ENCODE measurements around the gene FHIT.
A peak's percentile ranks its signal among the peaks of the same experiment; 100 is the strongest.
"Not testable (repeated sequence)": the region's sequence is repeated elsewhere in the genome, so short reads cannot be mapped to it uniquely, and the experiment has no call there.

FHIT gene

GRCh38 chr3:59809016-59809415, 1442.2 kb downstream of the FHIT start:
- peak overlapping the region in 1 of 3 experiments; percentile 21 for H3K4me3 Mint-ChIP-seq
- no peaks in the 10 kb centered on the region for H3K36me3 Mint-ChIP-seq (ENCODE audit: low read depth)
- H3K4me1 Mint-ChIP-seq, result peaks cover 65% of the 10 kb centered on the region
- peak overlapping the region; percentile 73 to 84 (median 75) for H3K27ac Mint-ChIP-seq
- H3K27me3 Mint-ChIP-seq (ENCODE audit: low read depth), result no peaks in the 10 kb centered on the region
- TF ChIP-seq, protein P1, sequence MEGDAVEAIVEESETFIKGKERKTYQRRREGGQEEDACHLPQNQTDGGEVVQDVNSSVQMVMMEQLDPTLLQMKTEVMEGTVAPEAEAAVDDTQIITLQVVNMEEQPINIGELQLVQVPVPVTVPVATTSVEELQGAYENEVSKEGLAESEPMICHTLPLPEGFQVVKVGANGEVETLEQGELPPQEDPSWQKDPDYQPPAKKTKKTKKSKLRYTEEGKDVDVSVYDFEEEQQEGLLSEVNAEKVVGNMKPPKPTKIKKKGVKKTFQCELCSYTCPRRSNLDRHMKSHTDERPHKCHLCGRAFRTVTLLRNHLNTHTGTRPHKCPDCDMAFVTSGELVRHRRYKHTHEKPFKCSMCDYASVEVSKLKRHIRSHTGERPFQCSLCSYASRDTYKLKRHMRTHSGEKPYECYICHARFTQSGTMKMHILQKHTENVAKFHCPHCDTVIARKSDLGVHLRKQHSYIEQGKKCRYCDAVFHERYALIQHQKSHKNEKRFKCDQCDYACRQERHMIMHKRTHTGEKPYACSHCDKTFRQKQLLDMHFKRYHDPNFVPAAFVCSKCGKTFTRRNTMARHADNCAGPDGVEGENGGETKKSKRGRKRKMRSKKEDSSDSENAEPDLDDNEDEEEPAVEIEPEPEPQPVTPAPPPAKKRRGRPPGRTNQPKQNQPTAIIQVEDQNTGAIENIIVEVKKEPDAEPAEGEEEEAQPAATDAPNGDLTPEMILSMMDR (IDR thresholded peaks at IDR 0.05; ENCODE audit: unreplicated experiment in 3 of 3), result no peak
- no peaks in the 10 kb centered on the region for H3K9me3 Mint-ChIP-seq

GRCh38 chr3:59808446-59808845, 1442.8 kb downstream of the FHIT start:
- peak overlapping the region in 1 of 3 experiments; percentile 21 for H3K4me3 Mint-ChIP-seq
- TF ChIP-seq, protein P1 (IDR thresholded peaks at IDR 0.05; ENCODE audit: unreplicated experiment in 3 of 3), result no peak
- H3K27me3 Mint-ChIP-seq (ENCODE audit: low read depth), result no peaks in the 10 kb centered on the region
- no peaks in the 10 kb centered on the region for H3K36me3 Mint-ChIP-seq (ENCODE audit: low read depth)
- H3K4me1 Mint-ChIP-seq, result peaks cover 59% of the 10 kb centered on the region
- H3K27ac Mint-ChIP-seq, result peak overlapping the region; percentile 73 to 84 (median 75)
- H3K9me3 Mint-ChIP-seq, result no peaks in the 10 kb centered on the region

DNA sequence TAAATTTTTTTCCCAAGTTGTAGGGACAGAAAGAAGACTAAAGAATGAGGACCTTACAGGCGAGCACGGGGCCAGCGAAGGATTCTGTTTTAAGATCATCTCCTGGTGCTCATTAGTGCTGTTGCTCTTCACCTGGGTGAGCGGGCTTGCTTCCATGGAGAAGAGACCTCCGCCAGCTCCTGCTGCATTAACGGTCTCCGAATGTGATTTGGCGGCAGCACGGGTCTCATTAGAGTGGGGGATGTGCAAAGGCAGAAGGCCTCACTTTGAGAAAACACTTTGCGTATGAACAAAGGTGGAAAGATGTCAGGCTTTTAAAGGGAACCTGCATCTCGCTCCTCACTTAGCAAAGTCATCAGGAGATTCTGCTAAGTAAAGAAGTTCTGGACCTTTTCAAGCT, 1448.0 kb downstream of the FHIT start:
- peaks cover 4% of the 10 kb centered on the region for H3K27me3 Mint-ChIP-seq (ENCODE audit: low read depth)
- TF ChIP-seq, protein P1 (IDR thresholded peaks at IDR 0.05; ENCODE audit: unreplicated experiment in 3 of 3), result no peak
- no peaks in the 10 kb centered on the region for H3K9me3 Mint-ChIP-seq
- H3K4me1 Mint-ChIP-seq, result peaks cover 24% of the 10 kb centered on the region
- no peak overlapping the region for H3K4me3 Mint-ChIP-seq
- H3K36me3 Mint-ChIP-seq (ENCODE audit: low read depth), result no peaks in the 10 kb centered on the region
- no peak overlapping the region for H3K27ac Mint-ChIP-seq

GRCh38 chr3:59802453-59802852, 1448.8 kb downstream of the FHIT start:
- H3K4me3 Mint-ChIP-seq; H3K27me3 Mint-ChIP-seq (ENCODE audit: low read depth); H3K36me3 Mint-ChIP-seq (ENCODE audit: low read depth); H3K9me3 Mint-ChIP-seq; H3K27ac Mint-ChIP-seq: not testable (repeated sequence)
- peaks cover 16% of the 10 kb centered on the region for H3K4me1 Mint-ChIP-seq

- Mint-ChIP-seq H3K27me3 (ENCODE audit: low read depth) (peaks cover 4% of the 10 kb centered on the region), H3K9me3 (no peaks in the 10 kb centered on the region), H3K4me1 (peaks cover 15% of the 10 kb centered on the region), H3K4me3 (no peak overlapping the region), H3K36me3 (ENCODE audit: low read depth) (no peaks in the 10 kb centered on the region), H3K27ac (peak overlapping the region in 1 of 3 experiments; percentile 4)
- TF ChIP-seq, protein P1 (IDR thresholded peaks at IDR 0.05; ENCODE audit: unreplicated experiment in 3 of 3), result no peak
Observed at GRCh38 chr3:59802045-59802444, 1449.2 kb downstream of the FHIT start.

DNA sequence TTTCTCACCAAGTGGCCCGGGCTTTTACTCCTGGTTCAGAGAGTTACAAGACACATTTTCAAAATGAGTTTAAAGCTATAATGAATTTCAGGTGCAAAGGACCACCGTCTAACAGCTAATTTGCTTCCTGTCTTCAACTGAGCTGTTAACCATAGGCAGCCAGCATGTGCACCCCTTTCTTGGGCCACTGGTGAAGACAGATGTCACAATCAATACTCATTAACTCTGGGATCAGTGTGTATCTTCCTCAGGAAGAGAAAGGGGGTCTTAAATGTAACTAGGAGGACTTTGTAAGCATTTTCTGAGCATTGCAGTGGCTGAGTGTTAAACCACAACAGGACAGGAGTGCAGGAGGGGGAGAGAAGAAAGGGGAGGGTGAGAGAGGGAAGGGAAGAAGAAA, 1450.8 kb downstream of the FHIT start:
- no peaks in the 10 kb centered on the region for H3K9me3 Mint-ChIP-seq
- TF ChIP-seq, protein P1 (IDR thresholded peaks at IDR 0.05; ENCODE audit: unreplicated experiment in 3 of 3), result no peak
- no peak overlapping the region for H3K4me3 Mint-ChIP-seq
- peaks cover 22% of the 10 kb centered on the region for H3K4me1 Mint-ChIP-seq
- no peak overlapping the region for H3K27ac Mint-ChIP-seq
- H3K27me3 Mint-ChIP-seq (ENCODE audit: low read depth), result peaks cover 4% of the 10 kb centered on the region
- H3K36me3 Mint-ChIP-seq (ENCODE audit: low read depth), result no peaks in the 10 kb centered on the region

Measured in nephron (organoid).